Right atrium auricular region (tissue), 2 donors: Measurements from ENCODE around the gene OR4N2. TPM values are rescaled to one million over a fixed set of nuclear protein-coding genes. Genes with fewer than 3 reads are reported as not detected.
"Not testable (repeated sequence)": the region's sequence is repeated elsewhere in the genome, so short reads cannot be mapped to it uniquely, and the experiment has no call there.

Experiments used
- DNase-seq: peaks from one replicate; pipeline ENCODE4 v3.0.0-alpha.2; 2019; ENCODE audit warnings: low spot score
- H3K27ac ChIP-seq, 2 donors: fragments of 200-600 bp; sonication (generic); 1 replicate in 1 of 2; 2 replicates in 1 of 2; pipeline ENCODE4 v1.5.1; 2016 to 2019
- H3K27me3 ChIP-seq, 2 donors: fragments of 200-600 bp; sonication (generic); one replicate each; pipeline versions ENCODE4 v1.5.1 to v1.6.0; 2017 to 2019
- H3K36me3 ChIP-seq: fragments of 200-600 bp; sonication (generic); one replicate; pipeline ENCODE4 v1.5.1; 2016
- H3K4me1 ChIP-seq, 2 donors: fragments of 200-600 bp; sonication (generic); one replicate each; pipeline versions ENCODE4 v1.5.1 to v1.6.0; 2017 to 2019
- H3K4me3 ChIP-seq, 2 donors: fragments of 200-600 bp; sonication (generic); 1 replicate in 1 of 2; 2 replicates in 1 of 2; pipeline ENCODE4 v1.5.1; 2017 to 2019; ENCODE audit warnings: mild to moderate bottlenecking in 1 of 2, moderate library complexity in 1 of 2
- H3K9me3 ChIP-seq, 2 donors: fragments of 200-600 bp; sonication (generic); one replicate each; pipeline ENCODE4 v1.5.1; 2019
- CTCF ChIP-seq, 2 donors: fragments of 200-600 bp; sonication (generic); IDR thresholded peaks; one replicate each; pipeline ENCODE4 v1.5.1; 2019; ENCODE audit warnings: antibody characterized with exemption in 2 of 2
- total RNA-seq, 2 donors: library from RNA; depleted of rRNA; stranded (reverse); fragments of >200 nt; gene quantifications; one replicate each; pipeline ENCODE4 v1.1.0, GENCODE V29; 2016

The OR4N2 gene
- total RNA-seq, 2 donors from 2014 or later = not detected

GRCh38 chr14:19823765-19824164, 20.2 kb downstream of the OR4N2 start:
- no peaks in the 10 kb centered on the region for H3K4me1 ChIP-seq
- DNase-seq = no peak
- no peaks in the 10 kb centered on the region for H3K9me3 ChIP-seq
- H3K4me3 ChIP-seq = no peak overlapping the region
- H3K27ac ChIP-seq = no peak overlapping the region
- no peaks in the 10 kb centered on the region for H3K27me3 ChIP-seq
- TF ChIP-seq CTCF (IDR thresholded peaks at IDR 0.05) = no peak
- H3K36me3 ChIP-seq = no peaks in the 10 kb centered on the region

- not testable (repeated sequence) for H3K4me3 ChIP-seq, H3K9me3 ChIP-seq, H3K4me1 ChIP-seq, H3K27ac ChIP-seq, DNase-seq, H3K36me3 ChIP-seq, H3K27me3 ChIP-seq
Observed at GRCh38 chr14:19827626-19828244, 24.2 kb downstream of the OR4N2 start.

GRCh38 chr14:19828314-19828713, 24.7 kb downstream of the OR4N2 start:
- no peak overlapping the region for H3K4me3 ChIP-seq
- H3K27ac ChIP-seq = no peak overlapping the region
- H3K36me3 ChIP-seq = no peaks in the 10 kb centered on the region
- no peak for DNase-seq
- no peaks in the 10 kb centered on the region for H3K27me3 ChIP-seq
- TF ChIP-seq CTCF (IDR thresholded peaks at IDR 0.05) = no peak
- H3K9me3 ChIP-seq = no peaks in the 10 kb centered on the region
- no peaks in the 10 kb centered on the region for H3K4me1 ChIP-seq

- not testable (repeated sequence) for H3K27ac ChIP-seq, H3K4me1 ChIP-seq, H3K27me3 ChIP-seq, H3K36me3 ChIP-seq, H3K9me3 ChIP-seq, H3K4me3 ChIP-seq, DNase-seq
Observed at GRCh38 chr14:19834203-19834848, 30.8 kb downstream of the OR4N2 start.

GRCh38 chr14:19838433-19838832, 34.9 kb downstream of the OR4N2 start:
- no peaks in the 10 kb centered on the region for H3K4me1 ChIP-seq
- no peaks in the 10 kb centered on the region for H3K27me3 ChIP-seq
- H3K9me3 ChIP-seq = peaks cover 0 to 7% of the 10 kb centered on the region in 2 donors

GRCh38 chr14:19851365-19851764, 47.8 kb downstream of the OR4N2 start:
- no peaks in the 10 kb centered on the region for H3K36me3 ChIP-seq
- no peak for TF ChIP-seq CTCF (IDR thresholded peaks at IDR 0.05)
- no peaks in the 10 kb centered on the region for H3K27me3 ChIP-seq
- no peaks in the 10 kb centered on the region for H3K9me3 ChIP-seq
- H3K4me3 ChIP-seq = no peak overlapping the region
- no peaks in the 10 kb centered on the region for H3K4me1 ChIP-seq
- H3K27ac ChIP-seq = no peak overlapping the region
- no peak for DNase-seq

More at GRCh38 chr14:19838433-19838832, 34.9 kb downstream of the OR4N2 start:
- TF ChIP-seq CTCF (IDR thresholded peaks at IDR 0.05) = no peak
- no peak for DNase-seq
- Histone ChIP-seq H3K27ac (no peak overlapping the region), H3K36me3 (no peaks in the 10 kb centered on the region), H3K4me3 (no peak overlapping the region)

GRCh38 chr14:19866061-19866669, 62.6 kb downstream of the OR4N2 start:
- H3K4me3 ChIP-seq, H3K27me3 ChIP-seq, H3K4me1 ChIP-seq, DNase-seq, H3K9me3 ChIP-seq, H3K36me3 ChIP-seq, H3K27ac ChIP-seq: not testable (repeated sequence)
